SK-N-SH (cell line): ENCODE data around the gene MATK.
"Not testable (repeated sequence)": the region's sequence is repeated elsewhere in the genome, so short reads cannot be mapped to it uniquely, and the experiment has no call there.

Experiments
- CHD2 ChIP-seq: fragments of 150-350 bp; IDR thresholded peaks from 2 replicates; pipeline ENCODE4 v1.6.1; 2018; ENCODE audit warnings: low read length; ENCODE audit not compliant: partially characterized antibody
- EP300 ChIP-seq, 2 experiments: IDR thresholded peaks; 2 replicates each; pipeline versions ENCODE4 v1.4.0 to v1.6.1; 2012; ENCODE audit warnings: borderline replicate concordance in 1 of 2, low read depth in 1 of 2, low read length in 1 of 2
- EZH2phosphoT487 ChIP-seq: fragments of 200-600 bp; sonication (generic); IDR thresholded peaks from 2 replicates; pipeline ENCODE4 v1.6.1; 2017; ENCODE audit warnings: low read depth, mixed run types, mild to moderate bottlenecking, antibody characterized with exemption, moderate library complexity, borderline replicate concordance
- IRF3 ChIP-seq: fragments of 150-350 bp; IDR thresholded peaks from 2 replicates; pipeline ENCODE4 v1.6.1; 2016; ENCODE audit warnings: mild to moderate bottlenecking, low read depth, low read length
- JUND ChIP-seq: IDR thresholded peaks from 2 replicates; pipeline ENCODE4 v1.4.0; 2012
- POLR2AphosphoS5 ChIP-seq: IDR thresholded peaks from 2 replicates; pipeline ENCODE4 v1.6.1; 2012; ENCODE audit warnings: low read depth, low read length
- RAD21 ChIP-seq: IDR thresholded peaks from 2 replicates; pipeline ENCODE4 v1.6.1; 2012; ENCODE audit warnings: mild to moderate bottlenecking, low read length
- RXRA ChIP-seq: IDR thresholded peaks from 2 replicates; pipeline ENCODE4 v1.4.0; 2012; ENCODE audit warnings: low read depth, mild to moderate bottlenecking, borderline replicate concordance
- SMC3 ChIP-seq: IDR thresholded peaks from 2 replicates; pipeline ENCODE4 v1.6.1; 2012; ENCODE audit warnings: low read depth, low read length, improper control_type of control experiment
- TAF1 ChIP-seq: IDR thresholded peaks from 2 replicates; pipeline ENCODE4 v1.6.1; 2012; ENCODE audit warnings: low read depth, mild to moderate bottlenecking, low read length, moderate library complexity, borderline replicate concordance
- TF ChIP-seq, protein P1 (sequence below): fragments of 200-600 bp; sonication (generic); IDR thresholded peaks from 2 replicates; pipeline ENCODE4 v1.6.1; 2017; ENCODE audit warnings: antibody characterized with exemption, mild to moderate bottlenecking, moderate library complexity
- TF ChIP-seq, protein P2 (sequence below): IDR thresholded peaks from 2 replicates; pipeline ENCODE4 v1.6.1; 2012; ENCODE audit warnings: mild to moderate bottlenecking, low read depth, low read length, moderate library complexity

- TF ChIP-seq RAD21; EP300 (IDR thresholded peaks at IDR 0.05; ENCODE audit: borderline replicate concordance in 1 of 2, low read depth in 1 of 2, low read length in 1 of 2); SMC3; IRF3; POLR2AphosphoS5; TAF1; JUND; EZH2phosphoT487; CHD2; RXRA: not testable (repeated sequence)
- TF ChIP-seq, protein P1, sequence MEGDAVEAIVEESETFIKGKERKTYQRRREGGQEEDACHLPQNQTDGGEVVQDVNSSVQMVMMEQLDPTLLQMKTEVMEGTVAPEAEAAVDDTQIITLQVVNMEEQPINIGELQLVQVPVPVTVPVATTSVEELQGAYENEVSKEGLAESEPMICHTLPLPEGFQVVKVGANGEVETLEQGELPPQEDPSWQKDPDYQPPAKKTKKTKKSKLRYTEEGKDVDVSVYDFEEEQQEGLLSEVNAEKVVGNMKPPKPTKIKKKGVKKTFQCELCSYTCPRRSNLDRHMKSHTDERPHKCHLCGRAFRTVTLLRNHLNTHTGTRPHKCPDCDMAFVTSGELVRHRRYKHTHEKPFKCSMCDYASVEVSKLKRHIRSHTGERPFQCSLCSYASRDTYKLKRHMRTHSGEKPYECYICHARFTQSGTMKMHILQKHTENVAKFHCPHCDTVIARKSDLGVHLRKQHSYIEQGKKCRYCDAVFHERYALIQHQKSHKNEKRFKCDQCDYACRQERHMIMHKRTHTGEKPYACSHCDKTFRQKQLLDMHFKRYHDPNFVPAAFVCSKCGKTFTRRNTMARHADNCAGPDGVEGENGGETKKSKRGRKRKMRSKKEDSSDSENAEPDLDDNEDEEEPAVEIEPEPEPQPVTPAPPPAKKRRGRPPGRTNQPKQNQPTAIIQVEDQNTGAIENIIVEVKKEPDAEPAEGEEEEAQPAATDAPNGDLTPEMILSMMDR: not testable (repeated sequence)
- TF ChIP-seq, protein P2, sequence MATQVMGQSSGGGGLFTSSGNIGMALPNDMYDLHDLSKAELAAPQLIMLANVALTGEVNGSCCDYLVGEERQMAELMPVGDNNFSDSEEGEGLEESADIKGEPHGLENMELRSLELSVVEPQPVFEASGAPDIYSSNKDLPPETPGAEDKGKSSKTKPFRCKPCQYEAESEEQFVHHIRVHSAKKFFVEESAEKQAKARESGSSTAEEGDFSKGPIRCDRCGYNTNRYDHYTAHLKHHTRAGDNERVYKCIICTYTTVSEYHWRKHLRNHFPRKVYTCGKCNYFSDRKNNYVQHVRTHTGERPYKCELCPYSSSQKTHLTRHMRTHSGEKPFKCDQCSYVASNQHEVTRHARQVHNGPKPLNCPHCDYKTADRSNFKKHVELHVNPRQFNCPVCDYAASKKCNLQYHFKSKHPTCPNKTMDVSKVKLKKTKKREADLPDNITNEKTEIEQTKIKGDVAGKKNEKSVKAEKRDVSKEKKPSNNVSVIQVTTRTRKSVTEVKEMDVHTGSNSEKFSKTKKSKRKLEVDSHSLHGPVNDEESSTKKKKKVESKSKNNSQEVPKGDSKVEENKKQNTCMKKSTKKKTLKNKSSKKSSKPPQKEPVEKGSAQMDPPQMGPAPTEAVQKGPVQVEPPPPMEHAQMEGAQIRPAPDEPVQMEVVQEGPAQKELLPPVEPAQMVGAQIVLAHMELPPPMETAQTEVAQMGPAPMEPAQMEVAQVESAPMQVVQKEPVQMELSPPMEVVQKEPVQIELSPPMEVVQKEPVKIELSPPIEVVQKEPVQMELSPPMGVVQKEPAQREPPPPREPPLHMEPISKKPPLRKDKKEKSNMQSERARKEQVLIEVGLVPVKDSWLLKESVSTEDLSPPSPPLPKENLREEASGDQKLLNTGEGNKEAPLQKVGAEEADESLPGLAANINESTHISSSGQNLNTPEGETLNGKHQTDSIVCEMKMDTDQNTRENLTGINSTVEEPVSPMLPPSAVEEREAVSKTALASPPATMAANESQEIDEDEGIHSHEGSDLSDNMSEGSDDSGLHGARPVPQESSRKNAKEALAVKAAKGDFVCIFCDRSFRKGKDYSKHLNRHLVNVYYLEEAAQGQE: not testable (repeated sequence)
Observed at GRCh38 chr19:3765757-3766156, 20.4 kb downstream of the MATK start.
